Sigmoid colon (tissue), 7 donors: ENCODE results near the gene CEP295NL. TPM values are rescaled to one million over a fixed set of nuclear protein-coding genes. Genes with fewer than 3 reads are reported as not detected.
A peak's percentile ranks its signal among the peaks of the same experiment; 100 is the strongest.

Source experiments
- DNase-seq: peaks from one replicate; pipeline ENCODE4 v3.0.0-alpha.2; 2019
- H3K27ac ChIP-seq, 4 donors: fragments of 200-600 bp; sonication (generic); one replicate each; pipeline ENCODE4 v1.5.1; 2016 to 2019; ENCODE audit warnings: mild to moderate bottlenecking in 1 of 4
- H3K27me3 ChIP-seq, 3 donors: fragments of 200-600 bp; sonication (generic); one replicate each; pipeline ENCODE4 v1.5.1; 2019; ENCODE audit warnings: mild to moderate bottlenecking in 1 of 3
- H3K36me3 ChIP-seq, 4 donors: fragments of 200-600 bp; sonication (generic); one replicate each; pipeline ENCODE4 v1.5.1; 2016 to 2019
- H3K4me1 ChIP-seq, 4 donors: fragments of 200-600 bp; sonication (generic); one replicate each; pipeline ENCODE4 v1.5.1; 2017 to 2019
- H3K4me3 ChIP-seq, 4 donors: fragments of 200-600 bp; sonication (generic); one replicate each; pipeline ENCODE4 v1.5.1; 2017 to 2019; ENCODE audit warnings: mild to moderate bottlenecking in 2 of 4, moderate library complexity in 1 of 4
- H3K9me3 ChIP-seq, 4 donors: fragments of 200-600 bp in 3 of 4; sonication (generic) in 3 of 4; one replicate each; pipeline versions ENCODE4 v1.5.1 to v1.6.1; 2013 to 2019
- EP300 ChIP-seq, 4 donors: sonication (generic); formaldehyde crosslinking; IDR thresholded peaks; one replicate each; pipeline ENCODE4 v1.6.1; 2017; ENCODE audit warnings: antibody characterized with exemption in 4 of 4
- POLR2A ChIP-seq, 2 donors: fragments of 450-650 bp; IDR thresholded peaks; one replicate each; pipeline ENCODE4 v1.6.1; 2016; ENCODE audit warnings: antibody characterized with exemption in 2 of 2, mild to moderate bottlenecking in 2 of 2, moderate library complexity in 2 of 2
- POLR2AphosphoS5 ChIP-seq, 4 donors: sonication (generic); formaldehyde crosslinking; IDR thresholded peaks; one replicate each; pipeline ENCODE4 v1.6.1; 2017; ENCODE audit warnings: antibody characterized with exemption in 4 of 4
- WGBS, 2 donors: extraction: QIAGEN DNeasy Blood & Tissue Kit; methylation state at CpG; one replicate each; pipeline ENCODE4 v1.1.7; 2013; 5-methylcytosine and 5-hydroxymethylcytosine counted together
- intact Hi-C: fragments of 100-400 bp; cut with DNase I; formaldehyde crosslinking; loops from one replicate; pipeline ENCODE4 v1.15.1; 2023
- polyA plus RNA-seq, 3 donors: library from polyadenylated mRNA; stranded (reverse); fragments of 200-250 nt; gene quantifications; one replicate each; pipeline ENCODE4 v1.2.3, GENCODE V29; 2013
- total RNA-seq, 4 donors: library from RNA; depleted of rRNA; stranded (reverse); fragments of >200 nt; gene quantifications; one replicate each; pipeline ENCODE4 v1.1.0, GENCODE V29; 2016
- TF ChIP-seq, protein P1 (sequence below), 4 experiments: fragments of 450-650 bp in 3 of 4; fragments of 200-600 bp in 1 of 4; IDR thresholded peaks; one replicate each; pipeline ENCODE4 v1.5.1; 2016 to 2019; ENCODE audit warnings: antibody characterized with exemption in 4 of 4, mild to moderate bottlenecking in 3 of 4, moderate library complexity in 2 of 4
- donor health status: healthy with polysubstance abuse.
- donor health status: Bipolar disorder and iron deficiency.
- donor health status: healthy.

CEP295NL gene, protein sequence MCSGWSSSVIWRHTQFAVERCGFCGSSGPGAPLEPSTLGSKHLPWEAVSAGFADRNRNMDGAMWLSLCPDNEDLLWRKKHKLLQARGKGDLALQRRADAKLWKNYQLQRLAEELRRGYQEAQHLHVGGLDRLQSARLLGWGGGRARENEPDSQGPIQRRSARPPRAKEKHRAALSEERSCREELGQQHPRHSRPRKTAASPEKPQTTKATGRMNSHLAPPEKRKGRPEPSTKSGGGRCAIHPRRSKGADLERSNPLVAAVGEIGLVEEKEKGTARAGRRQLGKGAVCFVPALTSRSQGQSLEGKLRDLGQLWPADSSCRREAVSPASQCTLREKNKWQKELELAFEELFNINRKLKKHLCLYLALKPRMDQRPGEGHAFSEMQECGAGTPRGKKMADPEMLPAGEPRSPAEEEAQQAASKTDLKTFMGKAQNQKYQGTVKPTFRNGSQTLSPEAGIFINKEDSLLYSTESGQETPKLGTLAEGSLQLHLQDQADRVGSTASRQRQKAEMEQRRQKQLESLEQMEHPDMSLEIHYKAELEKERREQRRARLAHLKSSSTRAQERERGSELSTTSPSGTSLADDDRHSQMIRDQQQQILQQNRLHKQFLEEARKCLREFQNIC
- total RNA-seq (10 to 100 TPM in 1 of 4 donors, 1 to 10 TPM in 3; 1.3 to 13.8 (median 2.3) TPM), polyA plus RNA-seq (under 1 TPM in 1 of 3 donors, not detected in 2; 0.89 TPM)

DNA sequence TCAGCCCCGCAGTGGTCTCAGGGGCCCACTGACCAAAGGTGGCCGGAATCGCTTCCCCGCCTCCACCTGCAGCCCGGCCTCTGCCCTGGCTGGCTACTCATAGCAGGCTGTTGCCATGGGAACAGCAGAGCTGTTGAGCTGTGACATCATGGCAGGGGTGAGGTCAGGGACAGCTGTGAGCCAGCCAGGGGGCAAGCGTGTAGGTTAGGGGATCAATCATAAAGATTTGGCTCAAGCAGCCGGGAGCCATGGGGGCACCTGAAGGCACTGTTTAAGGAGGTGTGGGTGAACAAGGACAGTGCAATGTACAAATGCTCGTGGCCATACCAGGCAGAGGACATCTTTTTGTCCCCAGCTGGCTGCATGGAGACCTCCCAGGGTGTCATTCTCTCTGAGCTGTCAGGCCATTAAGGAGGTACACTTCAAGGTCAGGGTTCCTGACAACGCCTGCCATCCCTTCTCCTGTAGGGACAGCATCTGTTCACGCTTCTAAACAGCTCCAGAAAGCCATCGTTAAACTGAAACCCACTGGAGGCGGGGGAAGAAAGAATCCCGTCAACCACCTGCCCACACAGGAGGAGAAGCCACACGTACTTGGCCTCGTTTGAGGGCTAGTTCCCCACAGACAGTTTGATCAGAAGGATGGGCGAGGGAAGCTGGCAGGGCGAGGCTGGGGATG, at the start of gene CEP295NL:
Gene CEP295NL (minus strand): TSS at position 101 of the 679 bp plus-strand sequence. CDS start 1,373 bp downstream, outside the sequence.
- no peaks in the 10 kb centered on the region for H3K9me3 ChIP-seq
- peaks cover 0 to 79% (median 64%) of the 10 kb centered on the region in 4 donors for H3K4me1 ChIP-seq
- H3K36me3 ChIP-seq = peaks cover 0 to 17% (median 10%) of the 10 kb centered on the region in 4 donors
- no peak within 1 kb of the TSS for H3K4me3 ChIP-seq
- WGBS, 2 donors = 76 to 84% methylated on average over 17 of the region's 17 CpGs
- intact Hi-C loops = no loop called here
- DNase-seq = no peak
- H3K27me3 ChIP-seq = no peaks in the 10 kb centered on the region
- TF ChIP-seq, protein P1, sequence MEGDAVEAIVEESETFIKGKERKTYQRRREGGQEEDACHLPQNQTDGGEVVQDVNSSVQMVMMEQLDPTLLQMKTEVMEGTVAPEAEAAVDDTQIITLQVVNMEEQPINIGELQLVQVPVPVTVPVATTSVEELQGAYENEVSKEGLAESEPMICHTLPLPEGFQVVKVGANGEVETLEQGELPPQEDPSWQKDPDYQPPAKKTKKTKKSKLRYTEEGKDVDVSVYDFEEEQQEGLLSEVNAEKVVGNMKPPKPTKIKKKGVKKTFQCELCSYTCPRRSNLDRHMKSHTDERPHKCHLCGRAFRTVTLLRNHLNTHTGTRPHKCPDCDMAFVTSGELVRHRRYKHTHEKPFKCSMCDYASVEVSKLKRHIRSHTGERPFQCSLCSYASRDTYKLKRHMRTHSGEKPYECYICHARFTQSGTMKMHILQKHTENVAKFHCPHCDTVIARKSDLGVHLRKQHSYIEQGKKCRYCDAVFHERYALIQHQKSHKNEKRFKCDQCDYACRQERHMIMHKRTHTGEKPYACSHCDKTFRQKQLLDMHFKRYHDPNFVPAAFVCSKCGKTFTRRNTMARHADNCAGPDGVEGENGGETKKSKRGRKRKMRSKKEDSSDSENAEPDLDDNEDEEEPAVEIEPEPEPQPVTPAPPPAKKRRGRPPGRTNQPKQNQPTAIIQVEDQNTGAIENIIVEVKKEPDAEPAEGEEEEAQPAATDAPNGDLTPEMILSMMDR (IDR thresholded peaks at IDR 0.05) = no peak
- TF ChIP-seq EP300 (IDR thresholded peaks at IDR 0.05) (no peak), POLR2AphosphoS5 (IDR thresholded peaks at IDR 0.05) (no peak), POLR2A (IDR thresholded peaks at IDR 0.05) (no peak)
- H3K27ac ChIP-seq = peak within 1 kb of the TSS in 1 of 4 donors; percentile 52

DNA sequence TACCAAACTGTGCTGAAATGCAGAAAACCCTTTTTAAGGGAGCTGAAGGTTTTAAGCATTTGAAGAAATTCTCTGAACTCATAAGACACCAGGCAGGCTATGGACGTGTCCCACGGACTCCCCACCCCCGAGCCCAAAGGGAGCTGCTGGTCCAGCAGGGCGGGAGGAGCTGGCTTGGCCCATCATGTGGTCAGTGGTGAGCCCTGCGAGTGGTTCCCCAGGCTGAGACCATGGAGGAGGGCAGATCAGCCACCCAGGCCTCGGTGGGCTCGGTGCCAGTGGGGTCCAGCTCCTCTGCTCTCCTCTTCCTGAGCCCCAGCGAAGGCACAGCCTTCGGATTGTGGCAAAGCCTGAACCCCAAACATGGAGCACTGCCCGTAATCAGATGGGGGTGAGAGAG, 49.7 kb upstream of the CEP295NL start:
- DNase-seq = peak; percentile 65
- Histone ChIP-seq H3K4me1 (peaks cover 0 to 15% (median 13%) of the 10 kb centered on the region in 4 donors), H3K4me3 (no peak overlapping the region), H3K27me3 (no peaks in the 10 kb centered on the region), H3K9me3 (peaks cover 0 to 9% (median 4%) of the 10 kb centered on the region in 4 donors), H3K27ac (peak overlapping the region; percentile 49 to 59 (median 56)), H3K36me3 (no peaks in the 10 kb centered on the region)
- 84 to 86% methylated on average over 10 of the region's 10 CpGs for WGBS, 2 donors
- TF ChIP-seq, protein P1 (IDR thresholded peaks at IDR 0.05) = no peak
- intact Hi-C loops = no loop called here

DNA sequence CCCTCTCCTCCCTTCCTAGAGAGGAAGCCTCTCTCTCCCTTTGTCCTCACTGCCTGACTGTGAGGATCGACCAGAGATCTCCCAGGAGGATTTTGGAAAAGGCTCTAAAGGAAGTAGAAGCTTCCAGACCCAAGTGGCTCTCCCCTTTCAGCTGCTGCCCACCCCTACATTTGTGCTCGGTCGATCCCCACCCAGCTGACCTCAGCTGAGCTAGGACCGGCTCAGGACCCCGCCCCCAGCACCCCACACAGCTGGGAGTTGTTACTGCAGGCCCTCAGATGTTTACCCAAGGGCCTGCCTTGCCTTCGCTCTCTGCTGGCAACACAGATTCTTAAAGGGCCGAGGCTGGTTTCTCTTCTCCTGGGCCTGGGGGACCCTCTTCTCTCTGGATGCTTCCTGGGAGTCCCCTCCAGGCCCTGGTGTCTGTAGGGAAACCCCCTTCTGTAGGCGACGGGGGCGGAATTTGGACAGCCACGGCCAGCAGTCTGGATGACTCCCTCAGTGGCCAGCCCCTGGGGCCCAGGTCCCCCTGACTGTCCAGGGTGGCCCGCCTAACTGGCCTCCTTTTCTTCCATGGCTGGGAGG, 49.1 kb upstream of the CEP295NL start:
- peak; percentile 69 for DNase-seq
- Histone ChIP-seq H3K4me3 (no peak overlapping the region), H3K27ac (peak overlapping the region; percentile 49 to 59 (median 56)), H3K27me3 (no peaks in the 10 kb centered on the region), H3K9me3 (peaks cover 0 to 9% (median 4%) of the 10 kb centered on the region in 4 donors), H3K4me1 (peaks cover 0 to 15% (median 13%) of the 10 kb centered on the region in 4 donors), H3K36me3 (no peaks in the 10 kb centered on the region)
- TF ChIP-seq, protein P1 (IDR thresholded peaks at IDR 0.05) = no peak
- TF ChIP-seq POLR2A (IDR thresholded peaks at IDR 0.05) (no peak), POLR2AphosphoS5 (IDR thresholded peaks at IDR 0.05) (no peak), EP300 (IDR thresholded peaks at IDR 0.05) (no peak)
- 30 to 46% methylated on average over 12 of the region's 12 CpGs for WGBS, 2 donors
- intact Hi-C loops = no loop called here

DNA sequence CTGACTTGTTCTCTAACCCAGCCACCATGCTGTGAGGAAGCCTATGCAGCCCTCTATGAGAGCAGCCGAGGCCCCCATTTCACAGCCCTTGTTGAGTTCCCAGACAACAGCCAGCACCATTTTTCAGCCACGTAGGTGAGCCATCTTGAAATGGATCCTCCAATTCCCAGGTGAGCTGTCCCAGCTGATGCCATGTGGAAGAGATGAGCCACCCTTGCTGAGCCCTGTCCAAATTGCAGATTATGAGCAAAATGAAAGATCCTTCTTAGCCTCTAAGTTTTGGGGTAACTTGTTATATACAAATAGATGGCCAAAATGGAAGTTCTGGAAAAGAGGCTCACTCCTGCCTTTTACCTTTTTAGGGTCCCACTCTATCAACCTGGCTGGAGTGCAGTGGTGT, 47.9 kb upstream of the CEP295NL start:
- 91 to 92% methylated on average over 2 of the region's 2 CpGs for WGBS, 2 donors
- TF ChIP-seq POLR2A (IDR thresholded peaks at IDR 0.05) (no peak), EP300 (IDR thresholded peaks at IDR 0.05) (no peak), POLR2AphosphoS5 (IDR thresholded peaks at IDR 0.05) (no peak)
- TF ChIP-seq, protein P1 (IDR thresholded peaks at IDR 0.05) = no peak
- H3K27me3 ChIP-seq = no peaks in the 10 kb centered on the region
- no peak for DNase-seq
- peaks cover 0 to 9% (median 4%) of the 10 kb centered on the region in 4 donors for H3K9me3 ChIP-seq
- no peak overlapping the region for H3K4me3 ChIP-seq
- peaks cover 0 to 15% (median 13%) of the 10 kb centered on the region in 4 donors for H3K4me1 ChIP-seq
- no peak overlapping the region for H3K27ac ChIP-seq
- H3K36me3 ChIP-seq = no peaks in the 10 kb centered on the region
- intact Hi-C loops = no loop called here
